Bronchial epithelial cell (primary cell): Measurements from ENCODE around the gene ETV6. TPM values are rescaled to one million over a fixed set of nuclear protein-coding genes. Genes with fewer than 3 reads are reported as not detected.

Experiments
- DNase-seq: peaks from one replicate; pipeline ENCODE4 v3.0.0-alpha.2; 2010; ENCODE audit warnings: low read depth
- FAIRE-seq: peaks from 2 replicates; lab custom pipeline; 2011; peaks lifted over from hg19 to GRCh38; lab: Jason Lieb, UNC
- H3K27me3 ChIP-seq: 2 replicates; pipeline ENCODE4 v1.5.1; 2011; ENCODE audit warnings: low read length; ENCODE audit not compliant: control insufficient read depth, insufficient read depth
- H3K36me3 ChIP-seq: 2 replicates; pipeline ENCODE4 v1.5.1; 2011; ENCODE audit warnings: low read length; ENCODE audit not compliant: control insufficient read depth, insufficient read depth
- H3K4me3 ChIP-seq: 2 replicates; pipeline ENCODE4 v1.5.1; 2011; ENCODE audit warnings: mild to moderate bottlenecking, low read depth, low read length, control low read depth
- CTCF ChIP-seq: IDR thresholded peaks from 2 replicates; pipeline ENCODE4 v1.5.1; 2011; ENCODE audit warnings: mild to moderate bottlenecking, moderate library complexity, low read length, control low read depth, inconsistent platforms; ENCODE audit not compliant: insufficient read depth, severe bottlenecking
- total RNA-seq: library from RNA; depleted of rRNA; stranded (reverse); fragments of >200 nt; gene quantifications from 2 replicates; pipeline ENCODE4 v1.2.1, GENCODE V29; 2014

The ETV6 gene
- total RNA-seq, 1 donor from 2014 or later = 2.6 TPM

- FAIRE-seq (no peak), DNase-seq (peak; percentile 10)
- H3K4me3 ChIP-seq = no peak overlapping the region
- H3K36me3 ChIP-seq = no peaks in the 10 kb centered on the region
- no peaks in the 10 kb centered on the region for H3K27me3 ChIP-seq
- no peak for TF ChIP-seq CTCF
Observed at GRCh38 chr12:11929714-11930113, 280.2 kb downstream of the ETV6 start.

GRCh38 chr12:11939223-11939622, 289.7 kb downstream of the ETV6 start:
- TF ChIP-seq CTCF = no peak
- no peak for DNase-seq
- Histone ChIP-seq H3K36me3 (no peaks in the 10 kb centered on the region), H3K4me3 (no peak overlapping the region), H3K27me3 (no peaks in the 10 kb centered on the region)
- no peak for FAIRE-seq

- DNase-seq (peak; percentile 93), FAIRE-seq (peak; percentile 52)
Observed at GRCh38 chr12:11941606-11942337, 292.3 kb downstream of the ETV6 start.

GRCh38 chr12:11943919-11944700, 294.6 kb downstream of the ETV6 start:
- TF ChIP-seq CTCF = no peak
- no peaks in the 10 kb centered on the region for H3K36me3 ChIP-seq
- H3K27me3 ChIP-seq = no peaks in the 10 kb centered on the region
- FAIRE-seq (no peak), DNase-seq (no peak)
- no peak overlapping the region for H3K4me3 ChIP-seq

More at GRCh38 chr12:11941606-11942337, 292.3 kb downstream of the ETV6 start:
- Histone ChIP-seq H3K4me3 (no peak overlapping the region), H3K36me3 (no peaks in the 10 kb centered on the region), H3K27me3 (no peaks in the 10 kb centered on the region)
- no peak for TF ChIP-seq CTCF
